ENCODE measurements around the gene WBP2NL.
A peak's percentile ranks its signal among the peaks of the same experiment; 100 is the strongest.
"Not testable (repeated sequence)": the region's sequence is repeated elsewhere in the genome, so short reads cannot be mapped to it uniquely, and the experiment has no call there.

Gene WBP2NL

GRCh38 chr22:42070517-42071422, 72.2 kb downstream of the WBP2NL start, which contains the start of gene NAGA:
NAGA (minus strand) TSS chr22:42070812; CDS start chr22:42070297, 515 bp downstream.
- peak within 1 kb of the TSS; percentile 20 to 84 (median 62) for H3K4me3 ChIP-seq (ENCODE audit: control insufficient read depth in 1 of 7, extremely low read depth in 1 of 7, insufficient read depth in 4 of 7, low read depth in 2 of 7, low read length in 6 of 7)
- ChIA-PET CTCF (interaction anchor here (0.8 kb wide), 1 partner anchor 16 kb away, joined by 3 read pairs; no protein-coding TSS in a partner anchor), POLR2A (no interaction called here)
- peaks cover 2 to 30% (median 16%) of the 10 kb centered on the region in 4 experiments for H3K36me3 ChIP-seq (ENCODE audit: control insufficient read depth in 4 of 4, insufficient read depth in 4 of 4, low read length in 3 of 4)
- WGBS (ENCODE audit: insufficient coverage): 0% methylated on average over 41 of the region's 56 CpGs
- peak within 1 kb of the TSS; percentile 9 to 79 for H3K27ac ChIP-seq (ENCODE audit: insufficient read depth in 1 of 2, low read depth in 1 of 2, low read length in 2 of 2, poor library complexity in 1 of 2, severe bottlenecking in 2 of 2)
- H3K9me3 ChIP-seq (ENCODE audit: control extremely low read depth in 1 of 5, control insufficient read depth in 4 of 5, insufficient read depth in 2 of 5, low read depth in 1 of 5, low read length in 4 of 5): peaks cover 0 to 3% (median 0%) of the 10 kb centered on the region in 5 experiments
- H3K4me1 ChIP-seq (ENCODE audit: control extremely low read depth in 1 of 4, control insufficient read depth in 4 of 4, insufficient read depth in 4 of 4, low read length in 3 of 4): peaks cover 5 to 40% (median 30%) of the 10 kb centered on the region in 4 experiments
- H3K27me3 ChIP-seq (replicated peaks in 2 of 5; ENCODE audit: control insufficient read depth in 4 of 5, insufficient read depth in 5 of 5, low read length in 4 of 5): no peaks in the 10 kb centered on the region
- DNase-seq: peak; percentile 92 to 96 (median 96)

DNA sequence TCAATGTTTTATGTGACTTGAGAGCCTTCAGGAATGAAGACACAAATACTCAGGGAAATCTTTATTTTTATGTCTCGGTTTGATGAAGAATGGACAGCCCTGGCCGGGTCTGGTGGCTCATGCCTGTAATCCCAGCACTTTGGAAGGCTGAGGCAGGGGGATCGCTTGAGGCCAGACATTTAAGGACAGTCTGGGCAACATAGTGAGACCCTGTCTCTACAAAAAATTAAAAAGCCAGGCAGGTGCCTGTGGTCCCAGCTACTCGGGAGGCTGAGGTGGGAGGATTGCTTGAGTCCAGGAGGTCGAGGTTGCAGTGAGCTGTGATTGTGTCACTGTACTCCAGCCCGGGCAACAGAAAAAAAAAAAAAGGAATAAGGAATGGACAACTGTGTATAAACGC, 72.9 kb downstream of the WBP2NL start:
- H3K9me3 ChIP-seq (ENCODE audit: control extremely low read depth in 1 of 5, control insufficient read depth in 4 of 5, insufficient read depth in 2 of 5, low read depth in 1 of 5, low read length in 4 of 5); H3K27me3 ChIP-seq (replicated peaks in 2 of 5; ENCODE audit: control insufficient read depth in 4 of 5, insufficient read depth in 5 of 5, low read length in 4 of 5); DNase-seq: not testable (repeated sequence)
- Histone ChIP-seq H3K4me3 (ENCODE audit: control insufficient read depth in 1 of 7, extremely low read depth in 1 of 7, insufficient read depth in 4 of 7, low read depth in 2 of 7, low read length in 6 of 7) (peak overlapping the region in 3 of 7 experiments; percentile 73 to 84 (median 80)), H3K4me1 (ENCODE audit: control extremely low read depth in 1 of 4, control insufficient read depth in 4 of 4, insufficient read depth in 4 of 4, low read length in 3 of 4) (peaks cover 5 to 40% (median 30%) of the 10 kb centered on the region in 4 experiments), H3K27ac (ENCODE audit: insufficient read depth in 1 of 2, low read depth in 1 of 2, low read length in 2 of 2, poor library complexity in 1 of 2, severe bottlenecking in 2 of 2) (peak overlapping the region in 1 of 2 experiments; percentile 79), H3K36me3 (ENCODE audit: control insufficient read depth in 4 of 4, insufficient read depth in 4 of 4, low read length in 3 of 4) (peaks cover 2 to 22% (median 14%) of the 10 kb centered on the region in 4 experiments)
- WGBS (ENCODE audit: insufficient coverage): 90% methylated on average over 5 of the region's 7 CpGs
- POLR2A ChIA-PET: interaction anchor here (0.6 kb wide), 1 partner anchor 27 kb away, joined by 4 read pairs; no protein-coding TSS in a partner anchor
- CTCF ChIA-PET: interaction anchor here (0.7 kb wide), 1 partner anchor 42 kb away, joined by 3 read pairs; no protein-coding TSS in a partner anchor

- POLR2A ChIA-PET: interaction anchor here (0.6 kb wide), 1 partner anchor 40 kb away, joined by 3 read pairs; no protein-coding TSS in a partner anchor
Measured at GRCh38 chr22:42072606-42073330, 74.2 kb downstream of the WBP2NL start.

GRCh38 chr22:42073621-42074041, 75.0 kb downstream of the WBP2NL start:
- peaks cover 0 to 13% (median 7%) of the 10 kb centered on the region in 4 experiments for H3K36me3 ChIP-seq (ENCODE audit: control insufficient read depth in 4 of 4, insufficient read depth in 4 of 4, low read length in 3 of 4)
- DNase-seq: no peak
- H3K4me3 ChIP-seq (ENCODE audit: control insufficient read depth in 1 of 7, extremely low read depth in 1 of 7, insufficient read depth in 4 of 7, low read depth in 2 of 7, low read length in 6 of 7): peak overlapping the region in 6 of 7 experiments; percentile 44 to 85 (median 74)
- peaks cover 5 to 41% (median 30%) of the 10 kb centered on the region in 4 experiments for H3K4me1 ChIP-seq (ENCODE audit: control extremely low read depth in 1 of 4, control insufficient read depth in 4 of 4, insufficient read depth in 4 of 4, low read length in 3 of 4)
- ChIA-PET POLR2A (no interaction called here), CTCF (interaction anchor here (2.4 kb wide), 1 partner anchor 106 kb away, joined by 9 read pairs; the partner anchor contains the start of gene SEPTIN3)
- 85% methylated on average over 13 of the region's 14 CpGs for WGBS (ENCODE audit: insufficient coverage)
- H3K9me3 ChIP-seq (ENCODE audit: control extremely low read depth in 1 of 5, control insufficient read depth in 4 of 5, insufficient read depth in 2 of 5, low read depth in 1 of 5, low read length in 4 of 5): peaks cover 0 to 3% (median 0%) of the 10 kb centered on the region in 5 experiments
- no peak overlapping the region for H3K27ac ChIP-seq (ENCODE audit: insufficient read depth in 1 of 2, low read depth in 1 of 2, low read length in 2 of 2, poor library complexity in 1 of 2, severe bottlenecking in 2 of 2)
- H3K27me3 ChIP-seq (replicated peaks in 2 of 5; ENCODE audit: control insufficient read depth in 4 of 5, insufficient read depth in 5 of 5, low read length in 4 of 5): no peaks in the 10 kb centered on the region

More at GRCh38 chr22:42072606-42073330, 74.2 kb downstream of the WBP2NL start:
- no peak overlapping the region for H3K4me3 ChIP-seq (ENCODE audit: control insufficient read depth in 1 of 7, extremely low read depth in 1 of 7, insufficient read depth in 4 of 7, low read depth in 2 of 7, low read length in 6 of 7)
- CTCF ChIA-PET: no interaction called here
- peaks cover 1 to 15% (median 10%) of the 10 kb centered on the region in 4 experiments for H3K36me3 ChIP-seq (ENCODE audit: control insufficient read depth in 4 of 4, insufficient read depth in 4 of 4, low read length in 3 of 4)
- WGBS (ENCODE audit: insufficient coverage): 82% methylated on average over 7 of the region's 8 CpGs
- H3K27me3 ChIP-seq (replicated peaks in 2 of 5; ENCODE audit: control insufficient read depth in 4 of 5, insufficient read depth in 5 of 5, low read length in 4 of 5): no peaks in the 10 kb centered on the region
- no peak for DNase-seq
- H3K27ac ChIP-seq (ENCODE audit: insufficient read depth in 1 of 2, low read depth in 1 of 2, low read length in 2 of 2, poor library complexity in 1 of 2, severe bottlenecking in 2 of 2): no peak overlapping the region
- H3K4me1 ChIP-seq (ENCODE audit: control extremely low read depth in 1 of 4, control insufficient read depth in 4 of 4, insufficient read depth in 4 of 4, low read length in 3 of 4): peaks cover 5 to 40% (median 30%) of the 10 kb centered on the region in 4 experiments
- H3K9me3 ChIP-seq (ENCODE audit: control extremely low read depth in 1 of 5, control insufficient read depth in 4 of 5, insufficient read depth in 2 of 5, low read depth in 1 of 5, low read length in 4 of 5): peaks cover 0 to 3% (median 0%) of the 10 kb centered on the region in 5 experiments

GRCh38 chr22:42074132-42074811, 75.7 kb downstream of the WBP2NL start, which contains the start of gene PHETA2:
PHETA2 (plus strand) TSS chr22:42074248; CDS start chr22:42077294, 3,046 bp downstream.
- H3K4me1 ChIP-seq (ENCODE audit: control extremely low read depth in 1 of 4, control insufficient read depth in 4 of 4, insufficient read depth in 4 of 4, low read length in 3 of 4): peaks cover 5 to 48% (median 36%) of the 10 kb centered on the region in 4 experiments
- DNase-seq: peak; percentile 54 to 72 (median 67)
- H3K27ac ChIP-seq (ENCODE audit: insufficient read depth in 1 of 2, low read depth in 1 of 2, low read length in 2 of 2, poor library complexity in 1 of 2, severe bottlenecking in 2 of 2): peak within 1 kb of the TSS in 1 of 2 experiments; percentile 54
- CTCF ChIA-PET: interaction anchor here (2.4 kb wide), 1 partner anchor 106 kb away, joined by 9 read pairs; the partner anchor contains the start of gene SEPTIN3
- peaks cover 0 to 13% (median 6%) of the 10 kb centered on the region in 4 experiments for H3K36me3 ChIP-seq (ENCODE audit: control insufficient read depth in 4 of 4, insufficient read depth in 4 of 4, low read length in 3 of 4)
- peaks cover 0 to 3% (median 0%) of the 10 kb centered on the region in 5 experiments for H3K9me3 ChIP-seq (ENCODE audit: control extremely low read depth in 1 of 5, control insufficient read depth in 4 of 5, insufficient read depth in 2 of 5, low read depth in 1 of 5, low read length in 4 of 5)
- under 1% methylated on average over 38 of the region's 55 CpGs for WGBS (ENCODE audit: insufficient coverage)
- no peaks in the 10 kb centered on the region for H3K27me3 ChIP-seq (replicated peaks in 2 of 5; ENCODE audit: control insufficient read depth in 4 of 5, insufficient read depth in 5 of 5, low read length in 4 of 5)
- POLR2A ChIA-PET: no interaction called here
- peak within 1 kb of the TSS in 6 of 7 experiments; percentile 44 to 85 (median 74) for H3K4me3 ChIP-seq (ENCODE audit: control insufficient read depth in 1 of 7, extremely low read depth in 1 of 7, insufficient read depth in 4 of 7, low read depth in 2 of 7, low read length in 6 of 7)
